ENCODE results near the gene ZNF385C.

ZNF385C gene

GRCh38 chr17:42087736-42088705 is 10.3 kb downstream of the ZNF385C start:
- Histone ChIP-seq H3K27ac (ENCODE audit: low read length) (no peak overlapping the region), H3K27me3 (ENCODE audit: insufficient read depth, low read length, poor library complexity) (no peaks in the 10 kb centered on the region), H4K20me1 (ENCODE audit: insufficient read depth, low read length) (no peaks in the 10 kb centered on the region), H3K79me2 (ENCODE audit: insufficient read depth, low read length) (no peaks in the 10 kb centered on the region), H3K36me3 (ENCODE audit: insufficient read depth, low read length) (no peaks in the 10 kb centered on the region), H2AFZ (ENCODE audit: low read depth, low read length) (no peak overlapping the region), H3K4me1 (ENCODE audit: insufficient read depth, low read length) (no peaks in the 10 kb centered on the region), H3K4me3 (ENCODE audit: low read depth in 1 of 2, low read length in 2 of 2) (no peak overlapping the region), H3K4me2 (ENCODE audit: insufficient read depth, low read length) (no peak overlapping the region), H3K9ac (ENCODE audit: low read depth, low read length) (no peak overlapping the region), H3K9me3 (ENCODE audit: insufficient read depth, low read length, severe bottlenecking) (no peaks in the 10 kb centered on the region)
- no peak for TF ChIP-seq EZH2 (IDR thresholded peaks at IDR 0.05; ENCODE audit: borderline replicate concordance, low read depth, low read length, severe bottlenecking)
- DNase-seq = no peak
- ATAC-seq (ENCODE audit: insufficient read depth, low read depth) = no peak

- Histone ChIP-seq H3K27ac (ENCODE audit: low read length) (no peak overlapping the region), H3K4me3 (ENCODE audit: low read depth in 1 of 2, low read length in 2 of 2) (no peak overlapping the region), H3K27me3 (ENCODE audit: insufficient read depth, low read length, poor library complexity) (no peaks in the 10 kb centered on the region), H3K4me2 (ENCODE audit: insufficient read depth, low read length) (no peak overlapping the region), H3K9ac (ENCODE audit: low read depth, low read length) (no peak overlapping the region), H2AFZ (ENCODE audit: low read depth, low read length) (no peak overlapping the region), H3K4me1 (ENCODE audit: insufficient read depth, low read length) (no peaks in the 10 kb centered on the region), H3K9me3 (ENCODE audit: insufficient read depth, low read length, severe bottlenecking) (no peaks in the 10 kb centered on the region), H3K79me2 (ENCODE audit: insufficient read depth, low read length) (no peaks in the 10 kb centered on the region), H4K20me1 (ENCODE audit: insufficient read depth, low read length) (no peaks in the 10 kb centered on the region), H3K36me3 (ENCODE audit: insufficient read depth, low read length) (no peaks in the 10 kb centered on the region)
- ATAC-seq (ENCODE audit: insufficient read depth, low read depth) = no peak
- TF ChIP-seq EZH2 (IDR thresholded peaks at IDR 0.05; ENCODE audit: borderline replicate concordance, low read depth, low read length, severe bottlenecking) (no peak), CTCF (IDR thresholded peaks at IDR 0.05; ENCODE audit: borderline replicate concordance, extremely low read depth, low read length, poor library complexity, severe bottlenecking) (no peak)
- DNase-seq = no peak
These were observed 11.1 kb downstream of the ZNF385C start for GRCh38 chr17:42087042-42087701.

GRCh38 chr17:42081516-42082129 is 16.6 kb downstream of the ZNF385C start:
- Histone ChIP-seq H3K27ac (ENCODE audit: low read length) (no peak overlapping the region), H2AFZ (ENCODE audit: low read depth, low read length) (no peak overlapping the region), H4K20me1 (ENCODE audit: insufficient read depth, low read length) (no peaks in the 10 kb centered on the region), H3K79me2 (ENCODE audit: insufficient read depth, low read length) (no peaks in the 10 kb centered on the region), H3K4me2 (ENCODE audit: insufficient read depth, low read length) (no peak overlapping the region), H3K27me3 (ENCODE audit: insufficient read depth, low read length, poor library complexity) (no peaks in the 10 kb centered on the region), H3K36me3 (ENCODE audit: insufficient read depth, low read length) (no peaks in the 10 kb centered on the region), H3K9ac (ENCODE audit: low read depth, low read length) (no peak overlapping the region), H3K4me1 (ENCODE audit: insufficient read depth, low read length) (no peaks in the 10 kb centered on the region), H3K4me3 (ENCODE audit: low read depth in 1 of 2, low read length in 2 of 2) (no peak overlapping the region), H3K9me3 (ENCODE audit: insufficient read depth, low read length, severe bottlenecking) (no peaks in the 10 kb centered on the region)
- TF ChIP-seq CTCF (IDR thresholded peaks at IDR 0.05; ENCODE audit: borderline replicate concordance, extremely low read depth, low read length, poor library complexity, severe bottlenecking) (no peak), EZH2 (IDR thresholded peaks at IDR 0.05; ENCODE audit: borderline replicate concordance, low read depth, low read length, severe bottlenecking) (no peak)
- ATAC-seq (ENCODE audit: insufficient read depth, low read depth) (no peak), DNase-seq (no peak)
